CD4-positive, alpha-beta memory T cell (primary cell): ENCODE results near the gene UBP1. TPM values are rescaled to one million over a fixed set of nuclear protein-coding genes. Genes with fewer than 3 reads are reported as not detected.
A peak's percentile ranks its signal among the peaks of the same experiment; 100 is the strongest.

ENCODE experiments used
- CTCF ChIA-PET: fragments of 350-600 bp; sonication (Branson Sonifier 250); formaldehyde crosslinking; loops from one replicate; lab custom pipeline; 2021; ENCODE audit warnings: inconsistent platforms; ENCODE audit not compliant: partially characterized antibody; lab: Charles Lee
- POLR2A ChIA-PET: fragments of 350-600 bp; sonication (Branson Sonifier 250); formaldehyde crosslinking; loops from one replicate; lab custom pipeline; 2021; ENCODE audit not compliant: partially characterized antibody; lab: Charles Lee
- DNase-seq, 5 donors: peaks; one replicate each; pipeline versions ENCODE4 v3.0.0 to v3.0.0-alpha.2; 2020 to 2022; ENCODE audit warnings: mixed read lengths in 1 of 5
- H3K27ac ChIP-seq: one replicate; pipeline ENCODE4 v1.7.0; 2013; ENCODE audit warnings: low read depth, low read length
- H3K27me3 ChIP-seq: 2 replicates; pipeline ENCODE4 v1.7.0; 2013; ENCODE audit warnings: mild to moderate bottlenecking, low read length, moderate library complexity; ENCODE audit not compliant: insufficient read depth
- H3K36me3 ChIP-seq: 2 replicates; pipeline ENCODE4 v1.7.0; 2013; ENCODE audit warnings: mild to moderate bottlenecking, low read length, moderate library complexity; ENCODE audit not compliant: insufficient read depth
- H3K4me1 ChIP-seq: 2 replicates; pipeline ENCODE4 v1.7.0; 2013; ENCODE audit warnings: mild to moderate bottlenecking, low read length, moderate library complexity; ENCODE audit not compliant: insufficient read depth
- H3K4me3 ChIP-seq, 2 donors: one replicate each; pipeline ENCODE4 v1.7.0; 2013; ENCODE audit warnings: low read length in 2 of 2, mild to moderate bottlenecking in 1 of 2
- H3K9me3 ChIP-seq, 2 donors: one replicate each; pipeline ENCODE4 v1.7.0; 2013; ENCODE audit warnings: low read length in 2 of 2, control low read depth in 1 of 2; ENCODE audit not compliant: control insufficient read depth in 1 of 2
- H3K27ac Mint-ChIP-seq, 7 donors: one replicate each; pipeline ENCODE4 v1.8.0; 2020 to 2021; ENCODE audit warnings: mixed read lengths in 7 of 7, mild to moderate bottlenecking in 6 of 7, inconsistent platforms in 3 of 7, moderate library complexity in 3 of 7
- H3K27me3 Mint-ChIP-seq, 2 donors: one replicate each; pipeline ENCODE4 v1.8.0; 2020 to 2021; ENCODE audit warnings: mixed read lengths in 2 of 2
- H3K36me3 Mint-ChIP-seq, 2 donors: one replicate each; pipeline ENCODE4 v1.8.0; 2020 to 2021; ENCODE audit warnings: mixed read lengths in 2 of 2, inconsistent platforms in 1 of 2, mild to moderate bottlenecking in 1 of 2
- H3K4me1 Mint-ChIP-seq, 4 donors: one replicate each; pipeline ENCODE4 v1.8.0; 2020 to 2021; ENCODE audit warnings: mixed read lengths in 4 of 4, mild to moderate bottlenecking in 1 of 4
- H3K4me3 Mint-ChIP-seq, 8 donors: one replicate each; pipeline ENCODE4 v1.8.0; 2020 to 2021; ENCODE audit warnings: mixed read lengths in 8 of 8, mild to moderate bottlenecking in 7 of 8, moderate library complexity in 6 of 8, inconsistent platforms in 3 of 8
- H3K9me3 Mint-ChIP-seq, 8 donors: one replicate each; pipeline ENCODE4 v1.8.0; 2020 to 2021; ENCODE audit warnings: mixed read lengths in 8 of 8, mild to moderate bottlenecking in 5 of 8, inconsistent platforms in 3 of 8, moderate library complexity in 1 of 8
- intact Hi-C: fragments of 100-400 bp; cut with micrococcal nuclease; formaldehyde crosslinking; loops from one replicate; pipeline ENCODE4 v1.15.1; 2023
- polyA plus RNA-seq, 2 donors: library from polyadenylated mRNA; unstranded; fragments of 300-500 nt; fragmentation: Illumina TruSeq; gene quantifications; one replicate each; pipeline ENCODE4 v1.2.3, GENCODE V29; 2021
- total RNA-seq, 2 experiments: library from RNA; stranded (reverse); gene quantifications; one replicate each; pipeline ENCODE4 v1.2.3, GENCODE V29; 2021

Gene UBP1
- total and polyA plus RNA-seq, 4 experiments from 2014 or later: 7.0 to 94.1 (median 53.2) TPM

- intact Hi-C loops: no loop called here
- Mint-ChIP-seq H3K9me3 (no peaks in the 10 kb centered on the region), H3K27me3 (no peaks in the 10 kb centered on the region), H3K27ac (peak overlapping the region in 5 of 7 donors; percentile 1 to 84 (median 32)), H3K4me1 (peaks cover 47 to 72% (median 60%) of the 10 kb centered on the region in 4 donors), H3K36me3 (peaks cover 10 to 24% of the 10 kb centered on the region in 2 donors), H3K4me3 (peak overlapping the region in 1 of 8 donors; percentile 48)
- ChIA-PET POLR2A (no interaction called here), CTCF (interaction anchor here (1.3 to 1.5 kb wide), 2 partner anchors 10 to 297 kb away, joined by 3 read pairs; no protein-coding TSS in a partner anchor)
- Histone ChIP-seq H3K27me3 (no peaks in the 10 kb centered on the region), H3K4me3 (no peak overlapping the region), H3K9me3 (no peaks in the 10 kb centered on the region), H3K27ac (no peak overlapping the region), H3K36me3 (peaks cover 4% of the 10 kb centered on the region), H3K4me1 (peaks cover 62% of the 10 kb centered on the region)
- DNase-seq: no peak
Measured at GRCh38 chr3:33428734-33429133, 11.5 kb downstream of the UBP1 start.

- no peak overlapping the region for H3K27ac ChIP-seq
- Mint-ChIP-seq H3K9me3 (no peaks in the 10 kb centered on the region), H3K27me3 (no peaks in the 10 kb centered on the region), H3K4me3 (no peak overlapping the region), H3K4me1 (peaks cover 38 to 56% (median 50%) of the 10 kb centered on the region in 4 donors), H3K27ac (no peak overlapping the region), H3K36me3 (peaks cover 17 to 30% of the 10 kb centered on the region in 2 donors)
- H3K4me3 ChIP-seq: no peak overlapping the region
- peaks cover 10% of the 10 kb centered on the region for H3K36me3 ChIP-seq
- peaks cover 44% of the 10 kb centered on the region for H3K4me1 ChIP-seq
- intact Hi-C loops: no loop called here
- H3K27me3 ChIP-seq: no peaks in the 10 kb centered on the region
- DNase-seq: no peak
- no peaks in the 10 kb centered on the region for H3K9me3 ChIP-seq
- POLR2A ChIA-PET: interaction anchor here (0.6 to 1.2 kb wide), 2 partner anchors 14 kb away, joined by 3 read pairs; no protein-coding TSS in a partner anchor
- CTCF ChIA-PET: no interaction called here
Measured at GRCh38 chr3:33426630-33427317, 13.4 kb downstream of the UBP1 start.

- ChIA-PET CTCF (no interaction called here), POLR2A (interaction anchor here (0.6 to 1.1 kb wide), 2 partner anchors 15 kb away, joined by 3 to 4 read pairs; no protein-coding TSS in a partner anchor)
- no peaks in the 10 kb centered on the region for H3K27me3 Mint-ChIP-seq
- Histone ChIP-seq H3K4me1 (peaks cover 37% of the 10 kb centered on the region), H3K36me3 (peaks cover 10% of the 10 kb centered on the region), H3K27me3 (no peaks in the 10 kb centered on the region), H3K4me3 (no peak overlapping the region), H3K27ac (no peak overlapping the region), H3K9me3 (no peaks in the 10 kb centered on the region)
- no peaks in the 10 kb centered on the region for H3K9me3 Mint-ChIP-seq
- H3K4me3 Mint-ChIP-seq: no peak overlapping the region
- intact Hi-C loops: no loop called here
- no peak for DNase-seq
- peaks cover 34 to 49% (median 45%) of the 10 kb centered on the region in 4 donors for H3K4me1 Mint-ChIP-seq
- H3K36me3 Mint-ChIP-seq: peaks cover 24 to 34% of the 10 kb centered on the region in 2 donors
- no peak overlapping the region for H3K27ac Mint-ChIP-seq
Measured at GRCh38 chr3:33426068-33426467, 14.1 kb downstream of the UBP1 start.

- Histone ChIP-seq H3K27ac (no peak overlapping the region), H3K4me3 (no peak overlapping the region), H3K9me3 (no peaks in the 10 kb centered on the region), H3K4me1 (peaks cover 31% of the 10 kb centered on the region), H3K27me3 (no peaks in the 10 kb centered on the region), H3K36me3 (peaks cover 10% of the 10 kb centered on the region)
- ChIA-PET POLR2A (interaction anchor here (1.1 kb wide), 1 partner anchor 15 kb away, joined by 4 read pairs; no protein-coding TSS in a partner anchor), CTCF (no interaction called here)
- DNase-seq: no peak
- peaks cover 29 to 43% (median 38%) of the 10 kb centered on the region in 4 donors for H3K4me1 Mint-ChIP-seq
- H3K27ac Mint-ChIP-seq: no peak overlapping the region
- peaks cover 27 to 36% of the 10 kb centered on the region in 2 donors for H3K36me3 Mint-ChIP-seq
- no peaks in the 10 kb centered on the region for H3K9me3 Mint-ChIP-seq
- intact Hi-C loops: no loop called here
- H3K27me3 Mint-ChIP-seq: no peaks in the 10 kb centered on the region
- H3K4me3 Mint-ChIP-seq: no peak overlapping the region
Measured at GRCh38 chr3:33425453-33425852, 14.8 kb downstream of the UBP1 start.

- Histone ChIP-seq H3K27me3 (no peaks in the 10 kb centered on the region), H3K36me3 (peaks cover 10% of the 10 kb centered on the region), H3K9me3 (no peaks in the 10 kb centered on the region), H3K4me1 (peaks cover 24% of the 10 kb centered on the region), H3K4me3 (no peak overlapping the region), H3K27ac (no peak overlapping the region)
- POLR2A ChIA-PET: interaction anchor here (1.1 kb wide), 1 partner anchor 16 kb away, joined by 4 read pairs; no protein-coding TSS in a partner anchor
- Mint-ChIP-seq H3K4me3 (no peak overlapping the region), H3K27me3 (no peaks in the 10 kb centered on the region), H3K4me1 (peaks cover 25 to 39% (median 34%) of the 10 kb centered on the region in 4 donors), H3K9me3 (no peaks in the 10 kb centered on the region), H3K36me3 (peaks cover 31 to 38% of the 10 kb centered on the region in 2 donors), H3K27ac (no peak overlapping the region)
- DNase-seq: no peak
- CTCF ChIA-PET: no interaction called here
- intact Hi-C loops: no loop called here
Measured at GRCh38 chr3:33424606-33425452, 15.4 kb downstream of the UBP1 start.

- Histone ChIP-seq H3K4me1 (no peaks in the 10 kb centered on the region), H3K9me3 (no peaks in the 10 kb centered on the region), H3K27me3 (no peaks in the 10 kb centered on the region), H3K36me3 (peaks cover 10% of the 10 kb centered on the region), H3K4me3 (no peak overlapping the region), H3K27ac (no peak overlapping the region)
- intact Hi-C loops: no loop called here
- no peaks in the 10 kb centered on the region for H3K9me3 Mint-ChIP-seq
- POLR2A ChIA-PET: no interaction called here
- peaks cover 11 to 14% (median 13%) of the 10 kb centered on the region in 4 donors for H3K4me1 Mint-ChIP-seq
- peaks cover 52 to 63% of the 10 kb centered on the region in 2 donors for H3K36me3 Mint-ChIP-seq
- no peaks in the 10 kb centered on the region for H3K27me3 Mint-ChIP-seq
- CTCF ChIA-PET: interaction anchor here (0.7 kb wide), 1 partner anchor 704 kb away, joined by 3 read pairs; no protein-coding TSS in a partner anchor
- no peak overlapping the region for H3K4me3 Mint-ChIP-seq
- no peak for DNase-seq
- H3K27ac Mint-ChIP-seq: peak overlapping the region in 3 of 7 donors; percentile 22 to 73 (median 65)
Measured at GRCh38 chr3:33420966-33421365, 19.2 kb downstream of the UBP1 start.

GRCh38 chr3:33419948-33420347, 20.3 kb downstream of the UBP1 start:
- Histone ChIP-seq H3K27ac (no peak overlapping the region), H3K27me3 (no peaks in the 10 kb centered on the region), H3K9me3 (no peaks in the 10 kb centered on the region), H3K36me3 (peaks cover 6% of the 10 kb centered on the region), H3K4me1 (no peaks in the 10 kb centered on the region), H3K4me3 (no peak overlapping the region)
- ChIA-PET CTCF (interaction anchor here (0.7 kb wide), 1 partner anchor 367 kb away, joined by 3 read pairs; no protein-coding TSS in a partner anchor), POLR2A (no interaction called here)
- H3K27ac Mint-ChIP-seq: peak overlapping the region in 6 of 7 donors; percentile 2 to 77 (median 67)
- peaks cover 48 to 67% of the 10 kb centered on the region in 2 donors for H3K36me3 Mint-ChIP-seq
- H3K4me3 Mint-ChIP-seq: no peak overlapping the region
- H3K4me1 Mint-ChIP-seq: peaks cover 11 to 15% (median 11%) of the 10 kb centered on the region in 4 donors
- no peaks in the 10 kb centered on the region for H3K27me3 Mint-ChIP-seq
- no peaks in the 10 kb centered on the region for H3K9me3 Mint-ChIP-seq
- intact Hi-C loops: no loop called here
- no peak for DNase-seq
